ENCODE data around the gene IFFO2.

Gene IFFO2

DNA sequence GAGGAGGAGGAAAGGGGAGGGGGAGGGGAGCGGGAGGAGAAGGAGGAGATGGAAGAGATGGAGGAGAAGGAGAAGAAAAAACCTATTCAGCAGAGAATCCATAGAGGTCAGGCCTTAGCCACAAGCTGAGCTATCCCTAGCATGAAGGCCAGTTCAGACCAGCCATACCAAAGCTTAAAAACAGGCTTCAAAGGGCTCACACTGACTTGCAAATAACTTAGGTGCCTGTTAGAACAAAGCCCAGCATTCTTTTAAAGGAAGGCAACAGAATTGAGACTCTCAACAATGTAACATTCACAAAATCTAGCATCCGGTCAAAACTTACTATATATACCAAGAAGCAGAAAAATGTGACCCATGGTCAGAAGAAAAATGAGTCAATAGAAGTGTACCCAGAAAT is 43.6 kb upstream of the IFFO2 start:
- Histone ChIP-seq H3K27me3 (ENCODE audit: control insufficient read depth, low read length) (no peaks in the 10 kb centered on the region), H3K9me3 (ENCODE audit: control insufficient read depth, insufficient read depth, low read length) (no peaks in the 10 kb centered on the region), H3K79me2 (ENCODE audit: control insufficient read depth, low read length) (no peaks in the 10 kb centered on the region), H3K36me3 (ENCODE audit: control insufficient read depth, low read length) (no peaks in the 10 kb centered on the region), H3K4me1 (ENCODE audit: control insufficient read depth, low read length) (no peaks in the 10 kb centered on the region), H3K4me3 (ENCODE audit: low read length) (no peak overlapping the region), H3K4me2 (ENCODE audit: low read length) (no peak overlapping the region), H3K27ac (ENCODE audit: low read depth, low read length) (no peak overlapping the region), H3K9me2 (replicated peaks; ENCODE audit: control insufficient read depth, low read length) (no peaks in the 10 kb centered on the region), H4K20me1 (ENCODE audit: control insufficient read depth, insufficient read depth, low read depth, low read length) (no peaks in the 10 kb centered on the region), H3F3A (ENCODE audit: control insufficient read depth, insufficient read depth) (no peaks in the 10 kb centered on the region)
- TF ChIP-seq, protein P1, sequence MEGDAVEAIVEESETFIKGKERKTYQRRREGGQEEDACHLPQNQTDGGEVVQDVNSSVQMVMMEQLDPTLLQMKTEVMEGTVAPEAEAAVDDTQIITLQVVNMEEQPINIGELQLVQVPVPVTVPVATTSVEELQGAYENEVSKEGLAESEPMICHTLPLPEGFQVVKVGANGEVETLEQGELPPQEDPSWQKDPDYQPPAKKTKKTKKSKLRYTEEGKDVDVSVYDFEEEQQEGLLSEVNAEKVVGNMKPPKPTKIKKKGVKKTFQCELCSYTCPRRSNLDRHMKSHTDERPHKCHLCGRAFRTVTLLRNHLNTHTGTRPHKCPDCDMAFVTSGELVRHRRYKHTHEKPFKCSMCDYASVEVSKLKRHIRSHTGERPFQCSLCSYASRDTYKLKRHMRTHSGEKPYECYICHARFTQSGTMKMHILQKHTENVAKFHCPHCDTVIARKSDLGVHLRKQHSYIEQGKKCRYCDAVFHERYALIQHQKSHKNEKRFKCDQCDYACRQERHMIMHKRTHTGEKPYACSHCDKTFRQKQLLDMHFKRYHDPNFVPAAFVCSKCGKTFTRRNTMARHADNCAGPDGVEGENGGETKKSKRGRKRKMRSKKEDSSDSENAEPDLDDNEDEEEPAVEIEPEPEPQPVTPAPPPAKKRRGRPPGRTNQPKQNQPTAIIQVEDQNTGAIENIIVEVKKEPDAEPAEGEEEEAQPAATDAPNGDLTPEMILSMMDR (IDR thresholded peaks at IDR 0.05; ENCODE audit: low read depth, low read length, poor library complexity, severe bottlenecking) = no peak
- no peak for TF ChIP-seq EZH2phosphoT487 (IDR thresholded peaks at IDR 0.05; ENCODE audit: borderline replicate concordance, low read length)

DNA sequence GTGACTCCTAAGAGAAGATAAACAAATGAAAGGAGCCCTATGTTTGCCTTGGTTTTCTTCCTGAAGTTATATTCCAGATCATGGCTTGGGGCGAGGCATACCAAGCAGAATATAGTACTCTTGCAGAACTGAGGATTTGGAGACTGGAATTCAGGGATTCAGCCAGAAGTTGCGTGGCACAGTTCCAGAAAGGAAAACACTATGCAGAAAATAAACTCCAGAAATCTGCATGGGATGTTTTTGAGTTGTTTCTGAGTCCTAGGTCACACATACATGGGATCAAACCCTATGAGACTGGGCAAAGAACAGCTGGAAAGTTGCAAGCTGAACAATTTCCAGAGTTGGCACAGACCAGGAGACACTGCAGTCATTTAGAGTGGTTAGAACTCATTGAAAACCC is 42.9 kb upstream of the IFFO2 start:
- Histone ChIP-seq H3K36me3 (ENCODE audit: control insufficient read depth, low read length) (no peaks in the 10 kb centered on the region), H3K27ac (ENCODE audit: low read depth, low read length) (no peak overlapping the region), H3K9me2 (replicated peaks; ENCODE audit: control insufficient read depth, low read length) (no peaks in the 10 kb centered on the region), H3K79me2 (ENCODE audit: control insufficient read depth, low read length) (no peaks in the 10 kb centered on the region), H3K4me2 (ENCODE audit: low read length) (no peak overlapping the region), H4K20me1 (ENCODE audit: control insufficient read depth, insufficient read depth, low read depth, low read length) (no peaks in the 10 kb centered on the region), H3F3A (ENCODE audit: control insufficient read depth, insufficient read depth) (no peaks in the 10 kb centered on the region), H3K4me1 (ENCODE audit: control insufficient read depth, low read length) (no peaks in the 10 kb centered on the region), H3K27me3 (ENCODE audit: control insufficient read depth, low read length) (no peaks in the 10 kb centered on the region), H3K9me3 (ENCODE audit: control insufficient read depth, insufficient read depth, low read length) (no peaks in the 10 kb centered on the region), H3K4me3 (ENCODE audit: low read length) (no peak overlapping the region)
- TF ChIP-seq EZH2phosphoT487 (IDR thresholded peaks at IDR 0.05; ENCODE audit: borderline replicate concordance, low read length) = no peak
- TF ChIP-seq, protein P1 (IDR thresholded peaks at IDR 0.05; ENCODE audit: low read depth, low read length, poor library complexity, severe bottlenecking) = no peak

DNA sequence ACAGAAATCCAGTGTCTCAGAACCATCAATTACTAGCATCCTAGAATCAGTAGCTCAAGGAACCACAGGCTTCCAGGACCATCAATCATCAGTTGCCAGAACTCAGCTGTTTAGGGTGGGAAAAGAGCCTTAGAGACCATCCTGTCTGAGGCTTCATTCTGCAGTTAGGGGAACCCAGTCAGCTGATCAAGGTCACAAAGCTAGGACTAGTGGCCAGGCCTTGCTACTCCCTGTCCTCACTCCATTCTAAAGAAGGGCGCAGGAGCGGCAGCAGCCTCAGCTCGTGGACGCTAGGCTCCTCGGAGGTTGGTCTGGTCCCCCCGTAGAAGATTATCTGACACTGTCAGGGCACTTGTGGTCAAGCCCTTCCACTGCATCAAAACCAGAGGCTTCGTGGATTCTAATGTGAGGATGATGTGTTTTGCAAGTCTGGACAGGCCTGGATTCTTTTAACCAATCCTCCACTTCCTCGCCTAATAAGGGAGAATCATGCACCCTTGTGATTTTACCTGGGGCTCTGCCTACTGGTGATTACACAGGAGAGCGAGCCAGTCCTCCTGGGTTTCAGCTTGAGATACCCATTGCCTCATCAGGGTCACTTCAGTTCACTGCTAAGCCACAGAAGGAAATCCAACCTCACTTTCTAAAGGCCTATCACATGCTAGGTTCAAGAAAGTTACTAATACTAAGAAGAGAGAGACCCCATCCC is 41.7 kb upstream of the IFFO2 start:
- Histone ChIP-seq H3K79me2 (ENCODE audit: control insufficient read depth, low read length) (no peaks in the 10 kb centered on the region), H4K20me1 (ENCODE audit: control insufficient read depth, insufficient read depth, low read depth, low read length) (no peaks in the 10 kb centered on the region), H3F3A (ENCODE audit: control insufficient read depth, insufficient read depth) (no peaks in the 10 kb centered on the region), H3K9me3 (ENCODE audit: control insufficient read depth, insufficient read depth, low read length) (no peaks in the 10 kb centered on the region), H3K4me2 (ENCODE audit: low read length) (no peak overlapping the region), H3K4me3 (ENCODE audit: low read length) (no peak overlapping the region), H3K27ac (ENCODE audit: low read depth, low read length) (no peak overlapping the region), H3K27me3 (ENCODE audit: control insufficient read depth, low read length) (no peaks in the 10 kb centered on the region), H3K4me1 (ENCODE audit: control insufficient read depth, low read length) (no peaks in the 10 kb centered on the region), H3K36me3 (ENCODE audit: control insufficient read depth, low read length) (no peaks in the 10 kb centered on the region), H3K9me2 (replicated peaks; ENCODE audit: control insufficient read depth, low read length) (no peaks in the 10 kb centered on the region)
- TF ChIP-seq EZH2phosphoT487 (IDR thresholded peaks at IDR 0.05; ENCODE audit: borderline replicate concordance, low read length) = no peak
- TF ChIP-seq, protein P1 (IDR thresholded peaks at IDR 0.05; ENCODE audit: low read depth, low read length, poor library complexity, severe bottlenecking) = no peak

Measured in DOHH2 (cell line).